Anterior cingulate cortex (tissue), 58 donors: Measurements from ENCODE around the gene CIART.
"Not testable (repeated sequence)": the region's sequence is repeated elsewhere in the genome, so short reads cannot be mapped to it uniquely, and the experiment has no call there.

Source experiments
- DNase-seq, 58 donors: peaks; one replicate each; lab custom pipeline; 2025; lab: John Stamatoyannopoulos, UW

Gene CIART

GRCh38 chr1:150299716-150300115, 17.4 kb downstream of the CIART start:
- DNase-seq: no peak

- peak in 55 of 58 donors; percentile 4 to 89 (median 60) for DNase-seq
Measured at GRCh38 chr1:150302338-150302737, 20.0 kb downstream of the CIART start.

DNA sequence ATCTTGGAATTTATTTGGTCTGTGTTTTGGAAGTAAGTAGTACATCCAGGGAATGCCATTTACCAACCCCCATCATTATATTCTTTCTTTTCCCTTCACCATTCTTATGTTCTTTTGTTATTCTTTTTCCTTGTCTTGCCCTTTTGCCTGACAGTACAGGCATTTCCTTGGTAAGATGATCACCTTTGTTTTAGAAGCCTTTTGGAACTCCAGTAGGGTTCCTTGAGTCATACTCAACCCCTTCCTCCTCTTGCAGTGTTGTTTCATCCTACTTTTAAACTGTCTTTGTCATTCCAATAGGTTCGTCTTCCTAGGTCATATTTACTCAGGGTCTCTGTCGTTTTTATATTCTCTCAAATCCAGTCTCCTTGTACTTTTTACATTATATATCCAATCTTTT, 20.5 kb downstream of the CIART start:
- no peak for DNase-seq

- not testable (repeated sequence) for DNase-seq
Measured at GRCh38 chr1:150308585-150308984, 26.2 kb downstream of the CIART start.

- no peak for DNase-seq
Measured at GRCh38 chr1:150309758-150310508, 27.6 kb downstream of the CIART start.

GRCh38 chr1:150311762-150312161, 29.4 kb downstream of the CIART start:
- no peak for DNase-seq

- not testable (repeated sequence) for DNase-seq
Measured at GRCh38 chr1:150314691-150315090, 32.3 kb downstream of the CIART start.

GRCh38 chr1:150320667-150320978, 38.3 kb downstream of the CIART start:
- no peak for DNase-seq

- no peak for DNase-seq
Measured at GRCh38 chr1:150321826-150322166, 39.4 kb downstream of the CIART start.

DNA sequence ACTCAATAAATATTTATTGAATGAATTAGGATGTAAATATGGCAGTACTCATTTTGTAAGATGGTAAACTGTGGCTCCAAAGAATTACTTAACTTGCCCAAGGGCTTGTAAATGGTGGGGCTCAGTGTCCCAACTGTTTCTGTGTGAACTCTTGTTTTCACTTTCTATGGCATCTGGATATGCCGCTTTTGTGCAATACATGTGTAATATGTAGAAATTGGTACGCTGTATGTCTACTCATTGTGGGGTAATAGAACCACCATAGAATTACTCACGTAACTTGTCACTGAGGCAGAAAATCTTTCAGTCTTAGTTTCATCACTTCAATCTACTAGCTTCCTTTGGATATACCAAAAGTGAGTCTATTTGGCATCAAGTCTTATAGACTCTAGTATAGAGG, 40.0 kb downstream of the CIART start:
- DNase-seq: no peak

- DNase-seq: peak in 28 of 58 donors; percentile 1 to 49 (median 14)
Measured at GRCh38 chr1:150332651-150333290, 50.4 kb downstream of the CIART start.
